Adrenal gland (tissue), 12 donors: ENCODE measurements around the gene SOX18. TPM values are rescaled to one million over a fixed set of nuclear protein-coding genes. Genes with fewer than 3 reads are reported as not detected.

Experiments
- DNase-seq, 7 donors: peaks; one replicate each; pipeline ENCODE4 v3.0.0-alpha.2; 2019 to 2020
- H3K27ac ChIP-seq, 5 donors: fragments of 200-600 bp; sonication (generic) in 4 of 5; 1 replicate in 3 of 5; 2 replicates in 2 of 5; pipeline versions ENCODE4 v1.5.1 to v1.8.0; 2016 to 2020; ENCODE audit warnings: mild to moderate bottlenecking in 1 of 5
- H3K27me3 ChIP-seq: fragments of 200-600 bp; 2 replicates; pipeline ENCODE4 v1.8.0; 2021
- H3K36me3 ChIP-seq, 2 donors: fragments of 200-600 bp; replicated peaks in 1 of 2; 1 replicate in 1 of 2; 2 replicates in 1 of 2; pipeline versions ENCODE4 v1.5.1 to v1.8.0; 2018 to 2022
- H3K4me1 ChIP-seq, 2 donors: fragments of 200-600 bp; replicated peaks in 1 of 2; 1 replicate in 1 of 2; 2 replicates in 1 of 2; pipeline versions ENCODE4 v1.5.1 to v1.8.0; 2018 to 2021
- H3K4me3 ChIP-seq, 4 donors: fragments of 200-600 bp; sonication (generic) in 3 of 4; one replicate each; pipeline ENCODE4 v1.5.1; 2016 to 2018
- H3K9me3 ChIP-seq, 3 donors: fragments of 200-600 bp; sonication (generic) in 1 of 3; replicated peaks in 1 of 3; 1 replicate in 2 of 3; 2 replicates in 1 of 3; pipeline versions ENCODE4 v1.5.1 to v1.8.0; 2016 to 2021
- POLR2A ChIP-seq, 2 donors: fragments of 450-650 bp; IDR thresholded peaks; one replicate each; pipeline ENCODE4 v1.6.1; 2017; ENCODE audit warnings: antibody characterized with exemption in 2 of 2, mild to moderate bottlenecking in 2 of 2, moderate library complexity in 1 of 2
- WGBS, 4 donors: extraction: QIAGEN DNeasy Blood & Tissue Kit in 2 of 4; methylation state at CpG; one replicate each; pipeline versions ENCODE4 v1.1.5 to v1.1.7; 2013 to 2017; 5-methylcytosine and 5-hydroxymethylcytosine counted together
- intact Hi-C, 2 donors: fragments of 100-400 bp; cut with DNase I; formaldehyde crosslinking; loops; one replicate each; pipeline versions ENCODE4 v1.14.1 to v1.15.0; 2022 to 2023
- polyA plus RNA-seq, 3 donors: library from polyadenylated mRNA; stranded (reverse); fragments of 200-250 nt in 2 of 3; fragments of 350-450 nt in 1 of 3; fragmentation: Illumina TruSeq in 1 of 3; extraction: RNeasy Lipid Tissue Mini Kit (QIAGEN cat#74804) in 1 of 3; gene quantifications; one replicate each; pipeline ENCODE4 v1.2.3, GENCODE V29; 2013 to 2014
- total RNA-seq, 9 donors: library from RNA; depleted of rRNA in 4 of 9; stranded (reverse); fragments of >200 nt in 4 of 9; fragments of 120-200 nt in 1 of 9; fragmentation: NEBNext Ultra II Directional in 1 of 9; extraction: Animal tissue kit (Norgen Biotek cat#: 25700) in 1 of 9; gene quantifications; one replicate each; pipeline versions ENCODE4 v1.1.0 to v1.2.4, GENCODE V29; 2013 to 2023
- TF ChIP-seq, protein P1 (sequence below), 6 experiments: fragments of 450-650 bp in 4 of 6; fragments of 200-600 bp in 2 of 6; sonication (generic) in 1 of 6; IDR thresholded peaks; 1 replicate in 5 of 6; 2 replicates in 1 of 6; pipeline versions ENCODE4 v1.5.1 to v1.8.0; 2016 to 2021; ENCODE audit warnings: antibody characterized with exemption in 6 of 6, mild to moderate bottlenecking in 2 of 6, moderate library complexity in 1 of 6
- donor health status: healthy with polysubstance abuse.
- donor health status: Bipolar disorder and iron deficiency.
- donor health status: DM: yes; HTN: yes; CAD: no.
- donor health status: DM: no; HTN: no; CAD: no.
- donor health status: DM: no; HTN: no; CAD: no.
- donor health status: DM: yes; HTN: yes; CAD: no.

Gene SOX18
- total and polyA plus RNA-seq, 12 donors, result 0.59 to 51.0 (median 23.3) TPM

DNA sequence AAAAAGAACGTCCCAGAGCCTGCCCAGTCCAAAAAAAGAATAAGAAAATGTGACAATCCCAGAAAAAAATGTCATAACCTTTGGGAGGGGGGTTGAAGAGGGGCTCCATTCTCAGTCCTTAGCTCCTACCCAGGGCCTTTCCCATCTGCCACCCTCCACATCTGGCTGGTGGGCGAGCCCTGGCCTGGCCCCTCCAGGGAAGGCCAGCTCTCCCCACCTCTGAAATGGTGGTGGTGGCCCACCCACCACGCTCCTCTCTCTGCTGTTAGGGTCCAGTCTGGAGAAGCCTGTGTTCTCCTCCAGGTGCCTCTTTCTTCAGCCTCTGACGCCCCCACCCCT, 29.5 kb upstream of the SOX18 start:
- intact Hi-C loops, result no loop called here
- Histone ChIP-seq H3K27ac (peak overlapping the region in 4 of 5 donors; percentile 4 to 90 (median 64)), H3K4me1 (peaks cover 10 to 22% of the 10 kb centered on the region in 2 donors), H3K36me3 (peaks cover 0 to 8% of the 10 kb centered on the region in 2 donors), H3K4me3 (peak overlapping the region; percentile 42 to 94 (median 75)), H3K27me3 (no peaks in the 10 kb centered on the region), H3K9me3 (no peaks in the 10 kb centered on the region)
- no peak for DNase-seq
- 27 to 33% (median 31%) methylated on average over 3 to 4 of the region's 4 CpGs for WGBS, 4 donors
- TF ChIP-seq POLR2A (IDR thresholded peaks at IDR 0.05), result no peak
- TF ChIP-seq, protein P1, sequence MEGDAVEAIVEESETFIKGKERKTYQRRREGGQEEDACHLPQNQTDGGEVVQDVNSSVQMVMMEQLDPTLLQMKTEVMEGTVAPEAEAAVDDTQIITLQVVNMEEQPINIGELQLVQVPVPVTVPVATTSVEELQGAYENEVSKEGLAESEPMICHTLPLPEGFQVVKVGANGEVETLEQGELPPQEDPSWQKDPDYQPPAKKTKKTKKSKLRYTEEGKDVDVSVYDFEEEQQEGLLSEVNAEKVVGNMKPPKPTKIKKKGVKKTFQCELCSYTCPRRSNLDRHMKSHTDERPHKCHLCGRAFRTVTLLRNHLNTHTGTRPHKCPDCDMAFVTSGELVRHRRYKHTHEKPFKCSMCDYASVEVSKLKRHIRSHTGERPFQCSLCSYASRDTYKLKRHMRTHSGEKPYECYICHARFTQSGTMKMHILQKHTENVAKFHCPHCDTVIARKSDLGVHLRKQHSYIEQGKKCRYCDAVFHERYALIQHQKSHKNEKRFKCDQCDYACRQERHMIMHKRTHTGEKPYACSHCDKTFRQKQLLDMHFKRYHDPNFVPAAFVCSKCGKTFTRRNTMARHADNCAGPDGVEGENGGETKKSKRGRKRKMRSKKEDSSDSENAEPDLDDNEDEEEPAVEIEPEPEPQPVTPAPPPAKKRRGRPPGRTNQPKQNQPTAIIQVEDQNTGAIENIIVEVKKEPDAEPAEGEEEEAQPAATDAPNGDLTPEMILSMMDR (IDR thresholded peaks at IDR 0.05), result no peak

DNA sequence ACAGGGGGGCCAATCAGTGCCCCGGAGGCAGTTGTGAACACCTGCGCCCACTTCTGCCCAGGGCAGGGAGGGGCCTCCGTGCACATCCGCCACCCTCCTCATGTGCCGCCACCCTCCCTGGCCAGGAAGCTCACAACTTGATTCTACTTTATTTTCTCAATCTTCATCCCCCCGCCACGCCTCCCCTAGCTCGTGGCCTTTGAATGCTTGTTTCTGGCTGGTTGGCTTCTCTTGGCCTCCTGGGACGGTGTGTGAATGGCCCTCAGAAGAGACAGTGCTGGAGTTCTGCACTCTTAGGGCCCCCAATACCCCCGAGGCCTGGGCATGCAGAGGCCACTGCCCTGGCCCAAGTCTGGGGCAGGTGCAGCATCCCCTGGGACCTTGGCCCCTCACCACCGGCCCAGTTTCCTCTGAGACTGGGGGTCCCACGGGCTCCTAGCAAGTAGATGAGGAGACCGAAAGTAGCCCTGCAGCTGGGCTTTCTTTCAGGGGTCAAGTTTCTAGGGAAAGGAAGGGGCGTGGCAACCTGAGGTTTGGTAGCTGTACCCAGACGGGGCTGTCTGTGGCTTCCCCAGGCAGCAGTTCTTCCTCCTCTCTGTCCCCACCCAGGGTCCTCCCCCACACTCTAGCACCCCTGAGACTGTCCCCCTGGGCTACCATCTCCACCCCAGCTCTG, 28.6 kb upstream of the SOX18 start:
- TF ChIP-seq, protein P1 (IDR thresholded peaks at IDR 0.05), result no peak
- no peak for TF ChIP-seq POLR2A (IDR thresholded peaks at IDR 0.05)
- peaks cover 6 to 14% of the 10 kb centered on the region in 2 donors for H3K4me1 ChIP-seq
- WGBS, 4 donors, result 65 to 83% (median 69%) methylated on average over 10 to 15 of the region's 15 CpGs
- no peak for DNase-seq
- peaks cover 0 to 16% of the 10 kb centered on the region in 2 donors for H3K36me3 ChIP-seq
- no peaks in the 10 kb centered on the region for H3K9me3 ChIP-seq
- no peaks in the 10 kb centered on the region for H3K27me3 ChIP-seq
- intact Hi-C loops, result no loop called here
- H3K4me3 ChIP-seq, result peak overlapping the region in 1 of 4 donors; percentile 94
- no peak overlapping the region for H3K27ac ChIP-seq

DNA sequence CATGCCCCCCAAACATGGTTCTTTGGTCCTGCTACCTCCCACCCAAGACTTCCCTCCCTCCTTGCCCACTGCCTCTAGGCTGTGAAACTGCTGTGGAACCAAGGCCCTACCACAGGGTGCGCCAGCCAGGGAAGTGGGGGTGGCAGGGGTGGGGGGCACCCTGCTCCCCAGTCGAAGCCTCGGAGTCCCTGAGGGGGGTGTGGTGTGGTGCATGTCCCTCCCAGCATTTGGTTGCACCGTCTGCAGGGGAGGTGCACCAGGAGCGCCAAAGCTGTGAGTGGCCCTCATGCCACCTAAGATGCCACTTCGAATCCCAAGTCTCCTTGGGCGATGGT, 28.1 kb upstream of the SOX18 start:
- TF ChIP-seq, protein P1 (IDR thresholded peaks at IDR 0.05), result no peak
- no peak for TF ChIP-seq POLR2A (IDR thresholded peaks at IDR 0.05)
- Histone ChIP-seq H3K27ac (peak overlapping the region in 1 of 5 donors; percentile 29), H3K4me3 (peak overlapping the region in 1 of 4 donors; percentile 94)

DNA sequence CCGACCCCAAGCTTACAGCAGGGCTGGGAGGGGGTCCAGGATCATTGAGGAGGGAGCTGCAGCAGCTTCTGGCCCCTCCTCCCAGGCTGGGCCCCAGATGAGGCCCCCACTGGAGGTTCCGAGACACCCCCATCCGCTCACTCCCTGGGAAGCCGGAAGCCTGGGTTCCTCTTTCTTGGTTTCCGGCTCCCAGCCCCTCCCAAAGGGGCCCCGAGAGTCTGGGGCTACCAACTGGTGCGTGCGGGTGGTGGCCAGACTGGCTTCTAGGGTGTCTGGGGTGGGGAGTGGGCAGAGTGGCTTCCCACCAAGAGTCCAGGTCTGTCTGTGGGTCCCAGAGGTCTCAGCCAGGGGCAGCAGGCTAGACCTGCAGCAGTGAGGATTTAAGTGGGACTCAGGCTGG, 27.7 kb upstream of the SOX18 start:
- peak overlapping the region in 1 of 4 donors; percentile 94 for H3K4me3 ChIP-seq
- H3K27ac ChIP-seq, result peak overlapping the region in 1 of 5 donors; percentile 29
- H3K9me3 ChIP-seq, result no peaks in the 10 kb centered on the region
- no peaks in the 10 kb centered on the region for H3K27me3 ChIP-seq
- H3K4me1 ChIP-seq, result peaks cover 6 to 12% of the 10 kb centered on the region in 2 donors
- DNase-seq, result no peak
- 69 to 80% (median 77%) methylated on average over 8 of the region's 8 CpGs; no CpG with 5 or more reads in 1 of the 4 donors for WGBS, 4 donors
- intact Hi-C loops, result no loop called here
- no peak for TF ChIP-seq POLR2A (IDR thresholded peaks at IDR 0.05)
- TF ChIP-seq, protein P1 (IDR thresholded peaks at IDR 0.05), result no peak
- H3K36me3 ChIP-seq, result peaks cover 0 to 16% of the 10 kb centered on the region in 2 donors

More for the DNA sequence above, 28.1 kb upstream of the SOX18 start:
- intact Hi-C loops, result no loop called here
- Histone ChIP-seq H3K9me3 (no peaks in the 10 kb centered on the region), H3K36me3 (peaks cover 0 to 16% of the 10 kb centered on the region in 2 donors), H3K27me3 (no peaks in the 10 kb centered on the region), H3K4me1 (peaks cover 6 to 12% of the 10 kb centered on the region in 2 donors)
- no peak for DNase-seq
- 55 to 72% (median 69%) methylated on average over 5 to 7 of the region's 7 CpGs; no CpG with 5 or more reads in 1 of the 4 donors for WGBS, 4 donors
